ENCODE data around the gene MYH4.

Gene MYH4
- long read RNA-seq, donor 1: 0 reads
- long read RNA-seq, donor 2: 0 reads
- long read RNA-seq, donor 3: 0 reads
- long read RNA-seq, donor 4: 0 reads
- long read RNA-seq, donor 5: 0 reads
- long read RNA-seq, donor 6: 0 reads
- long read RNA-seq, donor 7: 0 reads
- long read RNA-seq, donor 8: 0 reads

- no peak for DNase-seq
Observed at GRCh38 chr17:10469459-10469858, at the start of gene MYH4. MYH4 (minus strand) TSS chr17:10469559; CDS start chr17:10466745, 2,814 bp downstream.

DNA sequence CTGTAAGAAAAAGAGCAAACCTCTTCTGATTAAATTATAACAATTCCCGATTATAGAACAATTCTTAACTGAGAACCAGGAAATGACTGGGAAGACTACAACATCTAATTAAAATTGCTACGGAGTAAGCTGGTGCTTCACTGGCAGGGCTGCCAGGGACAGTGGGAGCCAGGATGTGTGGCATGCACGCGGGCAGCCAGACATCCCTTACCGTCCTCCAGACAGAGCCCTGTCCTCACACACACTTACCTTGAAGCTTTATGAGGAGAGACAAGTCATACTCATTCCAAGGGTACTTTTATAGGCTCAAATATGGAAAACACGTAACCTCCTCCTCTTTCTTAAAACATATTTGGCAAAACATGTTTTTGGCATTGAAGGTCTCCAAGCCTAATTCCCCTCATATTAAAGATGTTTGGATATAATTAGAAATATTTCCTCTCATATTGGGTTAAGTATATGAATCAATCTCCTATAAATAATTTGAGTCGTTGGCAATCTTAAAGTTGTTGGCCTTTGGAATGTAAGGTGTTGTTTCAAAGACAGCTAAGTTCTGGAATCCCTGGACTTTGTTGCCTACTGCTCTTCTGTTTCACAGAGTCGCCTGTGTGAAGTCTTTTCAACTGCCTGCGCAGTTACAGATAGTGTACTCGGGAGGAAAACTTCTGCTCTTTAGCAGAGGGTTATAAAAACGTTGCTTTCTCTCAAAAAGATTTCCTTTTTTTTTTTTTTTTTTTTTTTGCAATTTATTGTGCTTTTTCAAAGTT lies 49.1 kb upstream of the MYH4 start, which contains the start of gene MYH1:
Gene MYH1 (minus strand): TSS at position 272 of the 767 bp plus-strand sequence. CDS start 1,900 bp downstream, outside the sequence.
- DNase-seq: no peak

DNA sequence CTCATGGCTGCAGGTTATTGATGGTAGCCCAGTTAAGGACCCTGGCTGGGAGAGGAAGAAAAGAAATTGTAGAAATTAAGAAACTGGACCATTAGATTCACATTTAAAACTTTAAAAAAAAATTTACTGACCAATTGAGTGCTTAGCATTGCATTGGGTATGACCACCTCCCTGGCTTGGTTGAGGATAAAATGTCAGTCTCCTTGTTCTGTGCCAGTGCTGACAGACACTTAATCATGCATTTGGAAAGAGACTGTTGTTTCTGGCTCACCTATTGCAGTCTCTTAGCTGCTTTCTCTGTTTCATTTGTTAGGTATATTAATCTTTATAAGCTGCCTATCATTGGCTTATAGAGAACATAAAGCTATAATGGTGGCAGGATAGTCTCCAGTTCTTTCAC lies 47.3 kb upstream of the MYH4 start:
- DNase-seq: no peak

GRCh38 chr17:10516065-10516464 lies 46.7 kb upstream of the MYH4 start:
- no peak for DNase-seq

GRCh38 chr17:10513299-10514067 lies 44.1 kb upstream of the MYH4 start:
- no peak for DNase-seq

DNA sequence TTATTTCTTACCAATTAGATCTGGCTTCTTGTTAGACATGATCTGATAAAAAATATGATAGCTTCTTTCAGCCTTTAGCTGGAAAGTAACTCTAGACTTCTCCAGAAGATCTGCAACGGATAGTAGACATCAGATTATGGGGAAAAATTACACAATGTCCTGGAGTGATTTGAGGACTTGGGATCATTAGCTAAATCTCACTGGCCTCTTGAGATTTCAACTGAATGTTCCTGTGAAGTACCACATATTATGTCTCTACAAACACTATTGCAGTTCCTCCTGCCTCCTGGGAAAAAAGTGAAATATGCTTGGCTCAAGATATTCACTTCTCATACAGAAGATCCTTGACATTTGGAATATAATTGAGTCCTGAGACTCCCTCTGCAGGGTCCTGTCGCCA lies 43.5 kb upstream of the MYH4 start:
- DNase-seq: no peak

DNA sequence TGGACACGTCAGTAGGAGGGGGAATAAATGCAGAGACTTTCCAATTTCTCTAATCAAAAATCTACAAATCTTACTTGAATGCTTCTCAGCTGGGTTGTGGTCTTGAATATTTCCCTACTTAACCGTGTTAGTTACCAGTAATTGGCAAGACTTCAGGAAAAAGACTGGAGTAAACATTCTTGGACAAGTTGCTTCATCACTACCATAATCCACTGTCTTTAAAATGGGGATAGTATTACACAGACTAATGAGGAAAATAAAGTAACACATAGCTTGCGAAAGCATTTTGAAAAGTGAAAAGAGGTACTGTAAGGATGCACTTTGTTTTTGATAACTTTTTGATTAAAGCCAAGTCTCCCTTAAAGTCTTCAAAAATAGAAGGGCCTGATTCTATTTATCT lies 30.6 kb upstream of the MYH4 start:
- DNase-seq: no peak

DNA sequence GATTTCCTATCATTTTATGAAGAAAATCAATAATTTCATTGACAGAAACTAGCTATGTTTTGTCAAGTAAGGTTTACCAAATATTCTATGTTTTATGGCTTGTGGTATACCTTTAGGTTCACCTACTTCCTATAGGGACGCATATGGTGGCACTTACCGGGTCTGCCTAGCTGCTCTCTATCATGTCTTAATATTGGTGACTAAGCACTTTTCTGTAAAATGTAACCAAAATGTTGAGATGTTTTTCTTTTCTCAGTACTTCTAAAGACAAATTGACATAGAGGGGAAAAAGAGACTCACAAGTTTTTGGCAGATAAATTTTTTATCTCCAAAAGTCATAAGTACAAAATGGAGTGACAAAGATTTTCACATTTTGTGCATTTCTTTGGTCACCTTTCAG lies 22.6 kb upstream of the MYH4 start:
- no peak for DNase-seq

DNA sequence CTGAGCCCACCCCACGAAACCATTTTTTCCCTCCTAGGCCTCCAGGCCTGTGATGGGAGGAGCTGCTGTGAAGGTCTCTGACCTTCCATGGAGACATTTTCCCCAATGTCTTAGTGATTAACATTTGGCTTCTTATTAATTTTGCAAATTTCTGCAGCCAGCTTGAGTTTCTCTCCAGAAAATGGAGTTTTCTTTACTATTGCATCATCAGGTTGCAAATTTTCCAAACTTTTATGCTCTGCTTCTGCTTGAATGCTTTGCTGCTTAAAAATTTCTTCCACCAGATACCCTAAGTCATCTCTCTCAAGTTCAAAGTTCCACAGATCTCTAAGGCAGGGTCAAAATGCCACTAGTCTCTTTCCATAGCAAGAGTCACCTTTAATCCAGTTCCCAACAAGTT lies 12.9 kb upstream of the MYH4 start:
- no peak for DNase-seq

- DNase-seq: no peak
Observed at GRCh38 chr17:10477701-10478100, 8.3 kb upstream of the MYH4 start.

- DNase-seq: no peak
Observed at GRCh38 chr17:10474536-10474935, 5.2 kb upstream of the MYH4 start.

GRCh38 chr17:10471858-10472257 lies 2.5 kb upstream of the MYH4 start:
- DNase-seq: no peak

GRCh38 chr17:10463402-10463801 lies 6.0 kb downstream of the MYH4 start:
- DNase-seq: no peak

- no peak for DNase-seq
Observed at GRCh38 chr17:10460062-10460461, 9.3 kb downstream of the MYH4 start.

- peak; percentile 16 for DNase-seq
Observed at GRCh38 chr17:10458701-10459100, 10.7 kb downstream of the MYH4 start.

DNA sequence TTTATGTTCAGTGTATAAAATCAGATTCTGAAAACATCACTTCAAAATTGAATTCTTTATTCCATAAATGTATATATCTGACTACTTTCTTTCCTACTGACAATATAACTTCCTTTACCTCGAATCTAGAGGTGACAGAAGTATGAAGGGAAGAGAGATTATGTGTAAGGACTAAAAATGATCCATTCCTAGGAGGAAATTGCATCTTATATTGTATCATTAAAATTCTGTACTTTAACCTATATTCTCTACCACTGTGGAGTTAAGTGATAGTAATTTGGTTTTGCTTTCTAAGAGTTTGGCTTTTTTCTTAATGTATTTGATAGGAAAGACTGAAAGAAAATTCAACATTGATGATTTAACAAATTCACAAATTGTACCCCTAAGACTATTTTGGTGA lies 11.4 kb downstream of the MYH4 start:
- no peak for DNase-seq

- no peak for DNase-seq
Observed at GRCh38 chr17:10447026-10447931, 22.1 kb downstream of the MYH4 start.

GRCh38 chr17:10439816-10440215 lies 29.5 kb downstream of the MYH4 start:
- no peak for DNase-seq

DNA sequence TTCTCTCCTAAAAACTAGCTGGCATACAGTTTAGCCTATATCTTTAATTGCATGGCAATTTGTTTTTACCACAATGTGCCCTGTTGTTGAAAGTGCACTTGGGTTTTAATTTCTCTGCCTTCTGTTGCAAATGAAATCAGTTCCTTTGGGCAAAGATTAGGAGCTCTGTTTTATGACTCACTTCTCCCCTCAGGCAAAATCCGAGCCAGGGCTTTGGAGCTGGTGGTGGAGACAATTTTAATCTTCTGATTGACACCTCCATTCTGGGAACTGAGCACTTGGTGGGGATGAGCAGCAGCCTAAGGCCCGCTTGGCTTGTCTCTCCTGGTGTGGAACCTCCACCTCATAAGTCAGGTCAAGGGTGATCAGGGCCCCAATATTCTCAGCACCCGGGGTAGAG lies 34.3 kb downstream of the MYH4 start:
- no peak for DNase-seq

- DNase-seq: no peak
Observed at GRCh38 chr17:10429421-10430045, 39.8 kb downstream of the MYH4 start.

DNA sequence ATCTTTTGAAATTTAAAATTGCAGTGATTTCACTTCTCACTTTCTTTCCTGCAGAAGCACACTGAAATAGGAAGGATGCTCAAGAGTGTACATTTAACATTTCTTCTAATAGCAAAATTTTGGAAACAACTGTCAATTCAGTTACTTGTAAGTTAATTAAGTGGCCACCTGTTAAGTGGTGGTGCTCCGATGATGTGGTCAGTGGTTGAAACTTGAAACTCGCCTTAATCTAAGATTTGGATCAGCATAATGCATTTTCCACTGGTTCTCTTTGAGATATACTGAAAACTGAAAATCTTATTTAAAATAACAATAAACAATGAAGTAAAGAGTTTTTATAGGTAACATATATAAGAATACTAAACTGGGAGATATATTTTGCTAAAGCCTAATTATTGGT lies 40.6 kb downstream of the MYH4 start:
- DNase-seq: no peak

All from right kidney (tissue), 9 donors.